Frontal cortex (tissue), 4 donors: Measurements from ENCODE around the gene TAS2R9. TPM values are rescaled to one million over a fixed set of nuclear protein-coding genes. Genes with fewer than 3 reads are reported as not detected.

ENCODE experiments used
- DNase-seq, 2 donors: peaks; one replicate each; pipeline ENCODE4 v3.0.0; 2012; ENCODE audit warnings: low spot score in 2 of 2
- FAIRE-seq: peaks from 2 replicates; lab custom pipeline; 2012; peaks lifted over from hg19 to GRCh38; lab: Jason Lieb, UNC
- small RNA-seq: library from RNA; depleted of rRNA; stranded (forward); fragments of <200 nt; gene quantifications from one replicate; pipeline ENCODE3, GENCODE V24; 2014
- total RNA-seq: library from RNA; depleted of rRNA; stranded (reverse); fragments of >200 nt; gene quantifications from one replicate; pipeline ENCODE4 v1.2.3, GENCODE V29; 2014
- donor health status: control.
- donor health status: control.
- donor health status: control.

The TAS2R9 gene
- total RNA-seq, 1 donor from 2014 or later: 0.41 TPM

DNA sequence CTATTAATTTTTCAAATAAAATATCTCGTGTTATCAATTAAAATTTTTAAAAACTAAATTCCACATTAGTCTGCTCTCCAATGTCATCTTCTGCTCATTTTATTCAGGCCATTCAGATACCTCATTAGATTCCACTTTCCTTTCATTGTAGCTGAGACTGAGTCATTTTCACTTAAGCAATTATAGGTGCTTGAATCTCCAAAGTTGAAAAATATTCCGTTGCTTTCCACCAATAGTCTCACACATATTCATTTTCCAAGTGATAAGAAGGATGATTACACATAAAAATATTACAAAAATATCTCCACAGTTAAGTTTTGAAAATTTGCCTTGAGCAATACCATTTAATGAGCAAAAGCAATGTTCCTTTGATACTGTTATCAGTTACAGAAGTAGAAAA, 50.3 kb downstream of the TAS2R9 start:
- DNase-seq (no peak), FAIRE-seq (no peak)

Small RNAs within 50 kb of the gene (small RNA-seq; reads per million reads assigned to genes)
- not detected for gene PRR4

Other genes with a start within 250 kb of the TAS2R9 start
- gene MAGOHB, start 196.6 kb downstream of the TAS2R9 start, total RNA-seq: 18.3 TPM
- gene STYK1, start 136.1 kb downstream of the TAS2R9 start, total RNA-seq: 2.9 TPM
- gene YBX3, start 86.8 kb downstream of the TAS2R9 start, total RNA-seq: 6.9 TPM
- gene TAS2R7, start 7.5 kb downstream of the TAS2R9 start, total RNA-seq: 0.41 TPM
- under 0.01 TPM for gene TAS2R8, start 2.9 kb downstream of the TAS2R9 start, total RNA-seq
- 2.4 TPM for gene TAS2R10, start 16.2 kb upstream of the TAS2R9 start, total RNA-seq
- 1.2 TPM for gene PRR4, start 39.3 kb upstream of the TAS2R9 start, total RNA-seq
- 42.0 TPM for gene PRH1, start 74.1 kb upstream of the TAS2R9 start, total RNA-seq
- 2.4 TPM for gene TAS2R13, start 99.4 kb upstream of the TAS2R9 start, total RNA-seq
- not detected for gene PRH2, start 119.1 kb upstream of the TAS2R9 start, total RNA-seq
- 5.3 TPM for gene TAS2R14, start 129.1 kb upstream of the TAS2R9 start, total RNA-seq
- 3.7 TPM for gene TAS2R50, start 176.7 kb upstream of the TAS2R9 start, total RNA-seq
- 6.9 TPM for gene TAS2R20, start 188.1 kb upstream of the TAS2R9 start, total RNA-seq
- gene TAS2R19, start 212.5 kb upstream of the TAS2R9 start, total RNA-seq: 6.9 TPM
- 7.3 TPM for gene TAS2R31, start 221.2 kb upstream of the TAS2R9 start, total RNA-seq